Lower lobe of right lung (tissue), 2 donors: ENCODE results near the gene UHMK1. TPM values are rescaled to one million over a fixed set of nuclear protein-coding genes. Genes with fewer than 3 reads are reported as not detected.

Source experiments
- ATAC-seq, 2 donors: fragments of 200-7000 bp; cut with Tn5 transposase; one replicate each; pipeline ENCODE4 v1.9.1; 2020 to 2022; ENCODE audit warnings: mild to moderate bottlenecking in 2 of 2, moderate library complexity in 2 of 2
- DNase-seq: peaks from one replicate; pipeline ENCODE4 v3.0.0-alpha.2; 2020
- H3K27ac ChIP-seq: fragments of 200-600 bp; one replicate; pipeline ENCODE4 v1.8.0; 2022
- H3K27me3 ChIP-seq: fragments of 200-600 bp; one replicate; pipeline ENCODE4 v1.8.0; 2022; ENCODE audit warnings: low read depth
- H3K36me3 ChIP-seq: fragments of 200-600 bp; one replicate; pipeline ENCODE4 v1.8.0; 2022; ENCODE audit warnings: mild to moderate bottlenecking
- H3K4me1 ChIP-seq: fragments of 200-600 bp; one replicate; pipeline ENCODE4 v1.8.0; 2022
- H3K4me3 ChIP-seq: fragments of 200-600 bp; one replicate; pipeline ENCODE4 v1.8.0; 2022; ENCODE audit warnings: mild to moderate bottlenecking
- H3K9me3 ChIP-seq: fragments of 200-600 bp; one replicate; pipeline ENCODE4 v1.8.0; 2022
- CTCF ChIP-seq: fragments of 200-600 bp; IDR thresholded peaks from one replicate; pipeline ENCODE4 v1.8.0; 2022; ENCODE audit warnings: antibody characterized with exemption, mild to moderate bottlenecking
- intact Hi-C: fragments of 100-400 bp; cut with DNase I; formaldehyde crosslinking; loops from one replicate; pipeline ENCODE4 v1.11.0; 2022
- total RNA-seq: library from RNA; stranded (reverse); fragmentation: NEBNext Ultra II Directional; extraction: Animal tissue kit (Norgen Biotek cat#: 25700); gene quantifications from one replicate; pipeline ENCODE4 v1.2.1, GENCODE V29; 2021
- donor health status: DM: no; HTN: yes; CAD: no; lungs with severe emphysema.

UHMK1 gene
- total RNA-seq, 1 donor from 2014 or later, result 56.4 TPM

GRCh38 chr1:162538815-162539431 is 41.3 kb downstream of the UHMK1 start:
- Histone ChIP-seq H3K27me3 (no peaks in the 10 kb centered on the region), H3K9me3 (peaks cover 10% of the 10 kb centered on the region), H3K4me3 (no peak overlapping the region), H3K27ac (no peak overlapping the region), H3K4me1 (no peaks in the 10 kb centered on the region), H3K36me3 (no peaks in the 10 kb centered on the region)
- intact Hi-C loops, result no loop called here
- TF ChIP-seq CTCF, result no peak
- ATAC-seq (no peak), DNase-seq (no peak)

GRCh38 chr1:162541619-162542141 is 44.1 kb downstream of the UHMK1 start:
- H3K4me3 ChIP-seq, result no peak overlapping the region
- no peak for DNase-seq
- peak overlapping the region; percentile 15 for H3K27ac ChIP-seq
- intact Hi-C loops, result no loop called here
- TF ChIP-seq CTCF, result no peak
- H3K4me1 ChIP-seq, result no peaks in the 10 kb centered on the region
- peaks cover 10% of the 10 kb centered on the region for H3K9me3 ChIP-seq
- H3K27me3 ChIP-seq, result no peaks in the 10 kb centered on the region
- ATAC-seq, result peak in 1 of 2 donors; percentile 48
- H3K36me3 ChIP-seq, result no peaks in the 10 kb centered on the region

- Histone ChIP-seq H3K27ac (no peak overlapping the region), H3K36me3 (no peaks in the 10 kb centered on the region), H3K27me3 (no peaks in the 10 kb centered on the region), H3K9me3 (peaks cover 10% of the 10 kb centered on the region), H3K4me3 (no peak overlapping the region), H3K4me1 (no peaks in the 10 kb centered on the region)
- ATAC-seq (no peak), DNase-seq (no peak)
- TF ChIP-seq CTCF, result no peak
- intact Hi-C loops, result no loop called here
Measured at GRCh38 chr1:162543228-162543627, 45.6 kb downstream of the UHMK1 start.

GRCh38 chr1:162548170-162548569 is 50.6 kb downstream of the UHMK1 start:
- no peak for TF ChIP-seq CTCF
- DNase-seq (no peak), ATAC-seq (peak in 1 of 2 donors; percentile 30)
- peaks cover 8% of the 10 kb centered on the region for H3K9me3 ChIP-seq
- no peak overlapping the region for H3K4me3 ChIP-seq
- H3K36me3 ChIP-seq, result no peaks in the 10 kb centered on the region
- intact Hi-C loops, result no loop called here
- H3K27me3 ChIP-seq, result no peaks in the 10 kb centered on the region
- no peaks in the 10 kb centered on the region for H3K4me1 ChIP-seq
- H3K27ac ChIP-seq, result no peak overlapping the region

- H3K36me3 ChIP-seq, result no peaks in the 10 kb centered on the region
- H3K4me3 ChIP-seq, result no peak overlapping the region
- DNase-seq (no peak), ATAC-seq (no peak)
- intact Hi-C loops, result no loop called here
- H3K27me3 ChIP-seq, result no peaks in the 10 kb centered on the region
- H3K27ac ChIP-seq, result peak overlapping the region; percentile 24
- H3K4me1 ChIP-seq, result no peaks in the 10 kb centered on the region
- H3K9me3 ChIP-seq, result no peaks in the 10 kb centered on the region
- no peak for TF ChIP-seq CTCF
Measured at GRCh38 chr1:162549001-162549400, 51.4 kb downstream of the UHMK1 start.
